K562 (cell line): ENCODE measurements around the gene CCDC17. TPM values are rescaled to one million over a fixed set of nuclear protein-coding genes. Genes with fewer than 3 reads are reported as not detected.

Experiments used
- HINFP ChIP-seq: fragments of 450-650 bp; conservative IDR thresholded peaks from 2 replicates; pipeline ENCODE4 v1.6.1; 2016; ENCODE audit warnings: missing genetic modification characterization, low read depth, mild to moderate bottlenecking, control low read depth, missing compliant biosample characterization
- MYNN ChIP-seq, 2 experiments: sonication (generic); formaldehyde crosslinking in 1 of 2; IDR thresholded peaks; 2 replicates each; pipeline versions ENCODE4 v1.5.0 to v1.6.1; 2016 to 2020; ENCODE audit warnings: antibody characterized with exemption in 1 of 2, missing genetic modification reagents in 1 of 2
- NFATC3 ChIP-seq: fragments of 450-650 bp; IDR thresholded peaks from 2 replicates; pipeline ENCODE4 v1.6.1; 2017; ENCODE audit warnings: mild to moderate bottlenecking
- NKRF ChIP-seq: fragments of 450-650 bp; IDR thresholded peaks from 2 replicates; pipeline ENCODE4 v1.6.1; 2016; ENCODE audit warnings: borderline replicate concordance
- POLR2AphosphoS5 ChIP-seq: IDR thresholded peaks from 2 replicates; pipeline ENCODE4 v1.6.1; 2011; ENCODE audit warnings: mild to moderate bottlenecking, low read depth, low read length, moderate library complexity; ENCODE audit not compliant: control insufficient read depth, insufficient read depth
- PPARD ChIP-seq: fragments of 250-450 bp; sonication (Bioruptor Pico); IDR thresholded peaks from 2 replicates; pipeline ENCODE4 v1.8.0; 2022; ENCODE audit warnings: inconsistent platforms, mild to moderate bottlenecking, moderate library complexity
- PREB ChIP-seq: sonication (generic); formaldehyde crosslinking; IDR thresholded peaks from 2 replicates; pipeline ENCODE4 v1.8.1; 2023; ENCODE audit warnings: mild to moderate bottlenecking, missing genetic modification reagents
- TCFL5 ChIP-seq: fragments of 250-450 bp; sonication (Bioruptor Pico); conservative IDR thresholded peaks from 2 replicates; pipeline ENCODE4 v1.6.1; 2021; ENCODE audit warnings: mild to moderate bottlenecking, moderate library complexity, matching md5 sums
- ZBTB26 ChIP-seq: fragments of 450-650 bp; formaldehyde crosslinking; IDR thresholded peaks from 2 replicates; pipeline ENCODE4 v1.4.0; 2022; ENCODE audit warnings: missing genetic modification characterization
- ZNF318 ChIP-seq, 2 experiments: fragments of 450-650 bp; IDR thresholded peaks; 2 replicates each; pipeline ENCODE4 v1.6.1; 2016; ENCODE audit warnings: mild to moderate bottlenecking in 2 of 2, borderline replicate concordance in 1 of 2, low read depth in 1 of 2, moderate library complexity in 1 of 2
- ZNF707 ChIP-seq: fragments of 250-450 bp; sonication (Bioruptor Pico); conservative IDR thresholded peaks from 2 replicates; pipeline ENCODE4 v1.8.0; 2022; ENCODE audit warnings: inconsistent platforms, mild to moderate bottlenecking, moderate library complexity
- polyA plus RNA-seq, 8 experiments: library from polyadenylated mRNA; depleted of rRNA in 4 of 8; stranded (reverse) in 5 of 8; unstranded in 3 of 8; fragments of >200 nt; fragmentation: Nextera tagmentation in 2 of 8; fragmentation: Illumina TruSeq in 1 of 8; extraction: Ambion mirVana in 2 of 8; extraction: Trizol in 1 of 8; gene quantifications; 2 replicates each; pipeline versions ENCODE4 v1.2.1 to v1.2.3, GENCODE V29; 2011 to 2014; ENCODE audit warnings: inconsistent platforms in 1 of 8, missing spikeins in 1 of 8
- total RNA-seq, 7 experiments: library from RNA; depleted of rRNA in 6 of 7; stranded (reverse); fragments of >200 nt in 6 of 7; fragmentation: Illumina TruSeq in 2 of 7; extraction: Trizol in 2 of 7; gene quantifications; 2 replicates each; pipeline versions ENCODE4 v1.2.1 to v1.2.3, GENCODE V29; 2011 to 2021; ENCODE audit warnings: low replicate concordance in 1 of 7

Gene CCDC17
- total and polyA plus RNA-seq, 9 of the 15 experiments (the other 6 are each of a cell fraction or from before 2014, with no cell fraction given): 0.20 to 2.4 (median 0.85) TPM

- TF ChIP-seq HINFP (no peak), POLR2AphosphoS5 (peak; percentile 100), ZBTB26 (CRISPR knock-in tag) (no peak), TCFL5 (CRISPR knock-in tag) (no peak), NFATC3 (peak; percentile 74; the same call in 1 of the 2 replicates), ZNF318 (IDR thresholded peaks at IDR 0.05; ENCODE audit: borderline replicate concordance in 1 of 2, low read depth in 1 of 2) (0 out of 4 replicates have a peak, but pooled peaks of 1 of the 2 experiments have one; percentile 23), ZNF707 (no peak), NKRF (peak; percentile 99), PREB (CRISPR knock-in tag) (no peak), PPARD (CRISPR knock-in tag) (no peak), MYNN (IDR thresholded peaks at IDR 0.05) (0 out of 2 replicates have a peak, but pooled peaks have one; percentile 31), MYNN (CRISPR knock-in tag; IDR thresholded peaks at IDR 0.05) (no peak)
These were observed 40.0 kb downstream of the CCDC17 start, which contains the start of gene NASP (continued) for GRCh38 chr1:45583666-45584350.
